ENCODE measurements around the gene ZNF107. TPM values are rescaled to one million over a fixed set of nuclear protein-coding genes. Genes with fewer than 3 reads are reported as not detected.

Gene ZNF107
- total RNA-seq, 1 donor from 2014 or later: 0.85 TPM

GRCh38 chr7:64639267-64640001 is 26.5 kb upstream of the ZNF107 start:
- H3K36me3 ChIP-seq: no peaks in the 10 kb centered on the region
- no peaks in the 10 kb centered on the region for H3K4me1 ChIP-seq
- intact Hi-C loops (cut with DNase I): no loop called here
- H3K27me3 ChIP-seq: no peaks in the 10 kb centered on the region
- TF ChIP-seq CTCF (IDR thresholded peaks at IDR 0.05): no peak
- no peaks in the 10 kb centered on the region for H3K9me3 ChIP-seq
- H3K4me3 ChIP-seq: no peak overlapping the region
- H3K27ac ChIP-seq: no peak overlapping the region
- no peak for DNase-seq (ENCODE audit: low spot score in 2 of 2)

GRCh38 chr7:64640504-64640903 is 25.4 kb upstream of the ZNF107 start:
- Histone ChIP-seq H3K36me3 (no peaks in the 10 kb centered on the region), H3K9me3 (no peaks in the 10 kb centered on the region), H3K27me3 (no peaks in the 10 kb centered on the region), H3K4me1 (no peaks in the 10 kb centered on the region), H3K27ac (no peak overlapping the region), H3K4me3 (no peak overlapping the region)
- intact Hi-C loops (cut with DNase I): no loop called here
- no peak for TF ChIP-seq CTCF (IDR thresholded peaks at IDR 0.05)
- no peak for DNase-seq (ENCODE audit: low spot score in 2 of 2)

GRCh38 chr7:64642046-64642445 is 23.9 kb upstream of the ZNF107 start:
- Histone ChIP-seq H3K9me3 (no peaks in the 10 kb centered on the region), H3K27ac (no peak overlapping the region), H3K4me3 (no peak overlapping the region), H3K27me3 (no peaks in the 10 kb centered on the region), H3K36me3 (no peaks in the 10 kb centered on the region), H3K4me1 (no peaks in the 10 kb centered on the region)
- no peak for TF ChIP-seq CTCF (IDR thresholded peaks at IDR 0.05)
- no peak for DNase-seq (ENCODE audit: low spot score in 2 of 2)
- intact Hi-C loops (cut with DNase I): no loop called here

- Histone ChIP-seq H3K36me3 (no peaks in the 10 kb centered on the region), H3K27me3 (no peaks in the 10 kb centered on the region), H3K4me1 (no peaks in the 10 kb centered on the region), H3K9me3 (no peaks in the 10 kb centered on the region), H3K27ac (no peak overlapping the region), H3K4me3 (no peak overlapping the region)
- intact Hi-C loops (cut with DNase I): no loop called here
- no peak for DNase-seq (ENCODE audit: low spot score in 2 of 2)
- TF ChIP-seq CTCF (IDR thresholded peaks at IDR 0.05): no peak
These were observed 23.1 kb upstream of the ZNF107 start for GRCh38 chr7:64642875-64643274.

GRCh38 chr7:64643566-64643965 is 22.4 kb upstream of the ZNF107 start:
- no peaks in the 10 kb centered on the region for H3K4me1 ChIP-seq
- no peak overlapping the region for H3K27ac ChIP-seq
- no peak for TF ChIP-seq CTCF (IDR thresholded peaks at IDR 0.05)
- no peaks in the 10 kb centered on the region for H3K36me3 ChIP-seq
- intact Hi-C loops (cut with DNase I): no loop called here
- no peak for DNase-seq (ENCODE audit: low spot score in 2 of 2)
- no peak overlapping the region for H3K4me3 ChIP-seq
- H3K27me3 ChIP-seq: no peaks in the 10 kb centered on the region
- H3K9me3 ChIP-seq: no peaks in the 10 kb centered on the region

- no peak for TF ChIP-seq CTCF (IDR thresholded peaks at IDR 0.05)
- intact Hi-C loops (cut with DNase I): no loop called here
- Histone ChIP-seq H3K9me3 (no peaks in the 10 kb centered on the region), H3K27ac (no peak overlapping the region), H3K4me1 (no peaks in the 10 kb centered on the region), H3K36me3 (no peaks in the 10 kb centered on the region), H3K4me3 (no peak overlapping the region), H3K27me3 (no peaks in the 10 kb centered on the region)
- no peak for DNase-seq (ENCODE audit: low spot score in 2 of 2)
These were observed 14.7 kb upstream of the ZNF107 start for GRCh38 chr7:64651203-64651602.

Measured in ascending aorta (tissue), 2 donors.